Mesenchymal stem cell (in vitro differentiated cells and primary cell): ENCODE data around the gene COMTD1.

ENCODE experiments used
- DNase-seq: peaks from one replicate; pipeline ENCODE4 v3.0.0-alpha.2; 2013
- H2AFZ ChIP-seq: one replicate; pipeline ENCODE4 v1.6.1; 2013; ENCODE audit warnings: low read depth, mild to moderate bottlenecking, control low read depth, inconsistent platforms, low read length, moderate library complexity
- H2AK5ac ChIP-seq: 2 replicates; pipeline ENCODE4 v1.6.1; 2013; ENCODE audit warnings: low read length, moderate library complexity, mild to moderate bottlenecking, inconsistent platforms; ENCODE audit not compliant: severe bottlenecking
- H2BK120ac ChIP-seq: one replicate; pipeline ENCODE4 v1.6.1; 2013; ENCODE audit warnings: low read depth, mild to moderate bottlenecking, inconsistent platforms, low read length, moderate library complexity
- H2BK12ac ChIP-seq, 2 experiments: one replicate each; pipeline ENCODE4 v1.6.1; 2013; ENCODE audit warnings: inconsistent platforms in 2 of 2, low read length in 2 of 2, mild to moderate bottlenecking in 2 of 2, moderate library complexity in 2 of 2, control low read depth in 1 of 2
- H2BK15ac ChIP-seq: one replicate; pipeline ENCODE4 v1.6.1; 2013; ENCODE audit warnings: mild to moderate bottlenecking, low read depth, inconsistent platforms; ENCODE audit not compliant: poor library complexity, severe bottlenecking
- H2BK5ac ChIP-seq: 2 replicates; pipeline ENCODE4 v1.6.1; 2013; ENCODE audit warnings: low read depth, mild to moderate bottlenecking, low read length, control low read depth, inconsistent platforms; ENCODE audit not compliant: poor library complexity, severe bottlenecking
- H3K14ac ChIP-seq, 2 experiments: one replicate each; pipeline ENCODE4 v1.6.1; 2013; ENCODE audit warnings: inconsistent platforms in 2 of 2, low read length in 2 of 2, control low read depth in 1 of 2, mild to moderate bottlenecking in 1 of 2, moderate library complexity in 1 of 2
- H3K18ac ChIP-seq, 2 experiments: one replicate each; pipeline ENCODE4 v1.6.1; 2013; ENCODE audit warnings: inconsistent platforms in 2 of 2, low read length in 2 of 2, control low read depth in 1 of 2, low read depth in 1 of 2, mild to moderate bottlenecking in 1 of 2
- H3K23ac ChIP-seq, 2 experiments: one replicate each; pipeline ENCODE4 v1.6.1; 2013; ENCODE audit warnings: inconsistent platforms in 2 of 2, low read length in 2 of 2, mild to moderate bottlenecking in 2 of 2, moderate library complexity in 2 of 2, control low read depth in 1 of 2
- H3K27ac ChIP-seq: 2 replicates; pipeline ENCODE4 v1.5.1; 2013; ENCODE audit warnings: mild to moderate bottlenecking, moderate library complexity, low read length, control low read depth, inconsistent platforms; ENCODE audit not compliant: poor library complexity, severe bottlenecking
- H3K27me3 ChIP-seq, 2 experiments: 2 replicates each; pipeline versions ENCODE4 v1.6.1 to v1.7.0; 2013; ENCODE audit warnings: low read length in 2 of 2, mild to moderate bottlenecking in 2 of 2, moderate library complexity in 2 of 2, control low read depth in 1 of 2, inconsistent platforms in 1 of 2; ENCODE audit not compliant: control insufficient read depth in 1 of 2, insufficient read depth in 1 of 2
- H3K36me3 ChIP-seq, 2 experiments: 2 replicates each; pipeline versions ENCODE4 v1.6.1 to v1.7.0; 2013; ENCODE audit warnings: low read length in 2 of 2, control low read depth in 1 of 2, inconsistent platforms in 1 of 2, low read depth in 1 of 2, mild to moderate bottlenecking in 1 of 2; ENCODE audit not compliant: insufficient read depth in 2 of 2, control insufficient read depth in 1 of 2
- H3K4ac ChIP-seq, 2 experiments: one replicate each; pipeline ENCODE4 v1.6.1; 2013; ENCODE audit warnings: inconsistent platforms in 2 of 2, low read length in 2 of 2, mild to moderate bottlenecking in 2 of 2, moderate library complexity in 2 of 2, control low read depth in 1 of 2, low read depth in 1 of 2
- H3K4me1 ChIP-seq: 2 replicates; pipeline ENCODE4 v1.6.1; 2013; ENCODE audit warnings: low read depth, low read length, control low read depth; ENCODE audit not compliant: control insufficient read depth, insufficient read depth
- H3K4me2 ChIP-seq: 2 replicates; pipeline ENCODE4 v1.6.1; 2013; ENCODE audit warnings: low read length, mild to moderate bottlenecking, inconsistent platforms; ENCODE audit not compliant: poor library complexity, severe bottlenecking
- H3K4me3 ChIP-seq, 2 experiments: 2 replicates each; pipeline versions ENCODE4 v1.5.1 to v1.7.0; 2013; ENCODE audit warnings: low read length in 2 of 2, mild to moderate bottlenecking in 2 of 2, control low read depth in 1 of 2, low read depth in 1 of 2; ENCODE audit not compliant: insufficient read depth in 1 of 2
- H3K79me1 ChIP-seq: replicated peaks from 2 replicates; pipeline ENCODE4 v1.6.1; 2013; ENCODE audit warnings: mild to moderate bottlenecking, control low read depth, low read length, inconsistent platforms; ENCODE audit not compliant: poor library complexity, severe bottlenecking
- H3K9ac ChIP-seq: 2 replicates; pipeline ENCODE4 v1.7.0; 2013; ENCODE audit warnings: mild to moderate bottlenecking, low read length, moderate library complexity
- H3K9me3 ChIP-seq: 2 replicates; pipeline ENCODE4 v1.7.0; 2013; ENCODE audit warnings: mild to moderate bottlenecking, low read length; ENCODE audit not compliant: control insufficient read depth
- H4K8ac ChIP-seq: one replicate; pipeline ENCODE4 v1.6.1; 2013; ENCODE audit warnings: inconsistent platforms, mild to moderate bottlenecking, low read length, moderate library complexity
- H4K91ac ChIP-seq: one replicate; pipeline ENCODE4 v1.6.1; 2013; ENCODE audit warnings: mild to moderate bottlenecking, low read length, inconsistent platforms
- WGBS: methylation state at CpG from one replicate; pipeline ENCODE4 v1.1.7; 2013; ENCODE audit warnings: mixed read lengths; 5-methylcytosine and 5-hydroxymethylcytosine counted together

The COMTD1 gene

GRCh38 chr10:75209086-75209920, 26.5 kb downstream of the COMTD1 start:
- Histone ChIP-seq H2BK12ac (peak overlapping the region; percentile 28 to 64), H3K4me2 (peak overlapping the region; percentile 95), H3K9me3 (no peaks in the 10 kb centered on the region), H3K27ac (peak overlapping the region; percentile 98), H2AFZ (no peak overlapping the region), H3K27me3 (no peaks in the 10 kb centered on the region), H3K4me3 (peak overlapping the region; percentile 97 to 98), H3K4ac (peak overlapping the region; percentile 99 to 100), H4K91ac (peak overlapping the region; percentile 100), H2AK5ac (peak overlapping the region; percentile 6), H4K8ac (peak overlapping the region; percentile 100), H3K79me1 (no peaks in the 10 kb centered on the region), H3K14ac (no peak overlapping the region), H2BK15ac (no peak overlapping the region), H3K36me3 (peaks cover 5 to 26% of the 10 kb centered on the region in 2 experiments), H2BK120ac (peak overlapping the region; percentile 100), H2BK5ac (peak overlapping the region; percentile 9), H3K4me1 (peaks cover 12% of the 10 kb centered on the region), H3K9ac (peak overlapping the region; percentile 100), H3K18ac (peak overlapping the region; percentile 99 to 100), H3K23ac (no peak overlapping the region)
- no peak for DNase-seq
- 91% methylated on average over 13 of the region's 16 CpGs for WGBS

- Histone ChIP-seq H3K27me3 (no peaks in the 10 kb centered on the region), H3K23ac (no peak overlapping the region), H3K18ac (peak overlapping the region in 1 of 2 experiments; percentile 29), H3K79me1 (no peaks in the 10 kb centered on the region), H4K91ac (no peak overlapping the region), H4K8ac (no peak overlapping the region), H3K4ac (peak overlapping the region in 1 of 2 experiments; percentile 27), H3K9me3 (no peaks in the 10 kb centered on the region), H2BK5ac (no peak overlapping the region), H3K4me1 (peaks cover 12% of the 10 kb centered on the region), H3K4me3 (no peak overlapping the region), H2BK12ac (peak overlapping the region in 1 of 2 experiments; percentile 3), H2BK15ac (no peak overlapping the region), H3K27ac (peak overlapping the region; percentile 15), H3K4me2 (no peak overlapping the region), H2AFZ (no peak overlapping the region), H2BK120ac (no peak overlapping the region), H2AK5ac (peak overlapping the region; percentile 62), H3K9ac (peak overlapping the region; percentile 3), H3K14ac (no peak overlapping the region), H3K36me3 (peaks cover 6 to 16% of the 10 kb centered on the region in 2 experiments)
- 57% methylated on average over 2 of the region's 4 CpGs for WGBS
- DNase-seq, result peak; percentile 78
These were observed 27.6 kb downstream of the COMTD1 start for GRCh38 chr10:75208181-75208580.

- Histone ChIP-seq H3K36me3 (peaks cover 2 to 13% of the 10 kb centered on the region in 2 experiments), H3K9me3 (no peaks in the 10 kb centered on the region), H3K18ac (peak overlapping the region in 1 of 2 experiments; percentile 0), H2BK12ac (no peak overlapping the region), H2AFZ (no peak overlapping the region), H4K8ac (peak overlapping the region; percentile 31), H3K23ac (no peak overlapping the region), H3K14ac (no peak overlapping the region), H3K9ac (peak overlapping the region; percentile 3), H2AK5ac (no peak overlapping the region), H3K4me3 (no peak overlapping the region), H3K27ac (no peak overlapping the region), H2BK5ac (no peak overlapping the region), H3K27me3 (no peaks in the 10 kb centered on the region), H4K91ac (no peak overlapping the region), H2BK15ac (no peak overlapping the region), H3K4me2 (no peak overlapping the region), H3K4ac (no peak overlapping the region), H3K4me1 (peaks cover 12% of the 10 kb centered on the region), H3K79me1 (no peaks in the 10 kb centered on the region), H2BK120ac (no peak overlapping the region)
- no peak for DNase-seq
- no CpG with 5 or more reads among the region's 1 CpG for WGBS
These were observed 28.0 kb downstream of the COMTD1 start for GRCh38 chr10:75207857-75208144.

- H3K4me1 ChIP-seq, result peaks cover 13% of the 10 kb centered on the region
- no peaks in the 10 kb centered on the region for H3K79me1 ChIP-seq
- H3K4me2 ChIP-seq, result no peak overlapping the region
- H3K9me3 ChIP-seq, result no peaks in the 10 kb centered on the region
- DNase-seq, result no peak
- H2BK120ac ChIP-seq, result no peak overlapping the region
- no peak overlapping the region for H3K23ac ChIP-seq
- H2BK5ac ChIP-seq, result no peak overlapping the region
- H4K91ac ChIP-seq, result no peak overlapping the region
- H4K8ac ChIP-seq, result peak overlapping the region; percentile 31
- peaks cover 2 to 7% of the 10 kb centered on the region in 2 experiments for H3K36me3 ChIP-seq
- H3K18ac ChIP-seq, result peak overlapping the region in 1 of 2 experiments; percentile 0
- H3K14ac ChIP-seq, result no peak overlapping the region
- no peak overlapping the region for H3K27ac ChIP-seq
- no peak overlapping the region for H3K4ac ChIP-seq
- no peak overlapping the region for H2AFZ ChIP-seq
- H3K27me3 ChIP-seq, result no peaks in the 10 kb centered on the region
- no peak overlapping the region for H3K4me3 ChIP-seq
- no peak overlapping the region for H2BK15ac ChIP-seq
- WGBS, result 49% methylated on average over 9 of the region's 13 CpGs
- H2BK12ac ChIP-seq, result no peak overlapping the region
- no peak overlapping the region for H2AK5ac ChIP-seq
- peak overlapping the region; percentile 3 for H3K9ac ChIP-seq
These were observed 28.5 kb downstream of the COMTD1 start for GRCh38 chr10:75207079-75207856.
